SK-N-SH (cell line): ENCODE results near the gene NEK7. TPM values are rescaled to one million over a fixed set of nuclear protein-coding genes. Genes with fewer than 3 reads are reported as not detected.

ENCODE experiments used
- CTCF ChIA-PET: fragments of 300-600, 350-600 bp; formaldehyde crosslinking; extraction: SDS; loops from one replicate; lab custom pipeline; 2021; lab: Yijun Ruan, JAX
- POLR2A ChIA-PET: fragments of 350-600 bp; sonication (Branson Sonifier 250); formaldehyde crosslinking; extraction: SDS; loops from one replicate; lab custom pipeline; 2020; ENCODE audit warnings: antibody characterized with exemption, inconsistent platforms; lab: Yijun Ruan, JAX
- DNase-seq: peaks from one replicate; pipeline ENCODE4 v3.0.0; 2012
- H2AFZ ChIP-seq: fragments of 200-600 bp; sonication (generic); 2 replicates; pipeline ENCODE4 v1.8.1; 2016; ENCODE audit warnings: antibody characterized with exemption, mild to moderate bottlenecking, low read depth
- H3F3A ChIP-seq: fragments of 200-600 bp; sonication (generic); replicated peaks from 2 replicates; pipeline ENCODE3; 2016; ENCODE audit warnings: antibody characterized with exemption, mild to moderate bottlenecking; ENCODE audit not compliant: insufficient read depth
- H3K27ac ChIP-seq, 2 experiments: fragments of 200-500 bp in 1 of 2; fragments of 200-600 bp in 1 of 2; sonication (Bioruptor generic) in 1 of 2; sonication (generic), shearing (Covaris generic) in 1 of 2; 2 replicates each; pipeline versions ENCODE4 v1.5.1 to v1.6.1; 2014 to 2016; ENCODE audit warnings: low read depth in 2 of 2, inconsistent platforms in 1 of 2, low read length in 1 of 2, mild to moderate bottlenecking in 1 of 2, mixed read lengths in 1 of 2
- H3K27me3 ChIP-seq: fragments of 200-600 bp; sonication (generic), shearing (Covaris generic); 2 replicates; pipeline ENCODE4 v1.6.1; 2016; ENCODE audit warnings: mixed run types; ENCODE audit not compliant: insufficient read depth
- H3K36me3 ChIP-seq, 2 experiments: fragments of 200-500 bp in 1 of 2; fragments of 200-600 bp in 1 of 2; sonication (Bioruptor generic) in 1 of 2; sonication (generic) in 1 of 2; replicated peaks in 1 of 2; 2 replicates each; pipeline versions ENCODE3 to v1.5.1; 2014 to 2016; ENCODE audit warnings: low read length in 1 of 2, mild to moderate bottlenecking in 1 of 2; ENCODE audit not compliant: insufficient read depth in 2 of 2, control insufficient read depth in 1 of 2
- H3K4me1 ChIP-seq, 2 experiments: fragments of 200-500 bp in 1 of 2; fragments of 200-600 bp in 1 of 2; sonication (Bioruptor generic) in 1 of 2; sonication (generic), shearing (Covaris generic) in 1 of 2; 2 replicates each; pipeline versions ENCODE4 v1.5.1 to v1.6.1; 2014 to 2016; ENCODE audit warnings: low read depth in 1 of 2, low read length in 1 of 2, mixed run types in 1 of 2; ENCODE audit not compliant: insufficient read depth in 2 of 2, control insufficient read depth in 1 of 2
- H3K4me2 ChIP-seq: fragments of 200-600 bp; sonication (generic), shearing (Covaris generic); 2 replicates; pipeline ENCODE4 v1.6.1; 2017; ENCODE audit warnings: mixed run types
- H3K4me3 ChIP-seq, 2 experiments: fragments of 200-500 bp in 1 of 2; fragments of 200-600 bp in 1 of 2; sonication (Bioruptor generic) in 1 of 2; sonication (generic), shearing (Covaris generic) in 1 of 2; 2 replicates each; pipeline versions ENCODE4 v1.5.1 to v1.8.1; 2014 to 2016; ENCODE audit warnings: low read depth in 2 of 2, inconsistent platforms in 1 of 2, low read length in 1 of 2, mild to moderate bottlenecking in 1 of 2, mixed read lengths in 1 of 2, moderate library complexity in 1 of 2
- H3K79me2 ChIP-seq: fragments of 200-600 bp; sonication (generic); 2 replicates; pipeline ENCODE4 v1.8.1; 2017; ENCODE audit warnings: mild to moderate bottlenecking; ENCODE audit not compliant: insufficient read depth
- H3K9ac ChIP-seq: fragments of 200-600 bp; sonication (generic); 2 replicates; pipeline ENCODE4 v1.6.1; 2017; ENCODE audit warnings: mixed run types
- H3K9me2 ChIP-seq: fragments of 200-600 bp; sonication (generic); 2 replicates; pipeline ENCODE4 v1.6.1; 2017; ENCODE audit warnings: mixed run types
- H3K9me3 ChIP-seq: fragments of 200-600 bp; sonication (generic); 2 replicates; pipeline ENCODE4 v1.6.1; 2017; ENCODE audit warnings: mixed run types, mild to moderate bottlenecking, moderate library complexity
- H4K20me1 ChIP-seq: fragments of 200-600 bp; sonication (generic); 2 replicates; pipeline ENCODE4 v1.6.1; 2017; ENCODE audit warnings: mild to moderate bottlenecking, mixed run types; ENCODE audit not compliant: insufficient read depth
- GABPA ChIP-seq: IDR thresholded peaks from 2 replicates; pipeline ENCODE4 v1.4.0; 2012; ENCODE audit warnings: low read depth, mild to moderate bottlenecking
- IRF3 ChIP-seq: fragments of 150-350 bp; IDR thresholded peaks from 2 replicates; pipeline ENCODE4 v1.6.1; 2016; ENCODE audit warnings: mild to moderate bottlenecking, low read depth, low read length
- MAX ChIP-seq: IDR thresholded peaks from 2 replicates; pipeline ENCODE4 v1.4.0; 2012; ENCODE audit warnings: low read depth
- MEF2A ChIP-seq: IDR thresholded peaks from 2 replicates; pipeline ENCODE4 v1.4.0; 2012; ENCODE audit warnings: low read depth, borderline replicate concordance
- REST ChIP-seq: IDR thresholded peaks from 2 replicates; pipeline ENCODE4 v1.6.1; 2012; ENCODE audit warnings: mild to moderate bottlenecking, low read depth, low read length, moderate library complexity
- USF2 ChIP-seq: fragments of 150-350 bp; IDR thresholded peaks from 2 replicates; pipeline ENCODE4 v1.6.1; 2017; ENCODE audit warnings: antibody characterized with exemption, low read length, low read depth, borderline replicate concordance
- ZBTB33 ChIP-seq: IDR thresholded peaks from 2 replicates; pipeline ENCODE4 v1.4.0; 2012; ENCODE audit warnings: low read depth, borderline replicate concordance
- WGBS: methylation state at CpG from one replicate; pipeline ENCODE4 v1.1.6; 2017; ENCODE audit warnings: low lambda C conversion rate; 5-methylcytosine and 5-hydroxymethylcytosine counted together
- polyA plus RNA-seq, 3 experiments: library from polyadenylated mRNA; depleted of rRNA; stranded (reverse); fragments of >200 nt; gene quantifications; 2 replicates each; pipeline ENCODE4 v1.2.3, GENCODE V29; 2012

NEK7 gene
- polyA plus RNA-seq, 1 of the 3 experiments (the other 2 are of a cell fraction): 85.8 TPM

GRCh38 chr1:198183605-198184004, 26.8 kb downstream of the NEK7 start:
- CTCF ChIA-PET: interaction anchor here (0.8 to 0.9 kb wide), 3 partner anchors 18 to 32 kb away, joined by 3 read pairs; no protein-coding TSS in a partner anchor
- Histone ChIP-seq H3K4me3 (no peak overlapping the region), H2AFZ (no peak overlapping the region), H3K36me3 (peaks cover 5 to 7% of the 10 kb centered on the region in 2 experiments), H3F3A (peaks cover 26% of the 10 kb centered on the region), H3K27me3 (no peaks in the 10 kb centered on the region), H3K4me1 (peaks cover 6 to 17% of the 10 kb centered on the region in 2 experiments; a peak in 3 of 4 replicates), H3K27ac (no peak overlapping the region), H3K4me2 (no peak overlapping the region)
- POLR2A ChIA-PET: no interaction called here
- no peak for TF ChIP-seq MEF2A
- TF ChIP-seq, all 33 proteins: peak for 0
- no peaks in the 10 kb centered on the region for H3K9me2 ChIP-seq
- no peaks in the 10 kb centered on the region for H3K9me3 ChIP-seq
- peaks cover 100% of the 10 kb centered on the region for H3K79me2 ChIP-seq
- H3K9ac ChIP-seq: no peak overlapping the region
- peaks cover 97% of the 10 kb centered on the region for H4K20me1 ChIP-seq
- 93% methylated on average over 3 of the region's 3 CpGs for WGBS
- DNase-seq: no peak

GRCh38 chr1:198184516-198184915, 27.7 kb downstream of the NEK7 start:
- no peak for DNase-seq
- no peaks in the 10 kb centered on the region for H3K27me3 ChIP-seq
- CTCF ChIA-PET: interaction anchor here (0.9 kb wide), 1 partner anchor 33 kb away, joined by 3 read pairs; no protein-coding TSS in a partner anchor
- no peak overlapping the region for H2AFZ ChIP-seq
- H3K4me2 ChIP-seq: no peak overlapping the region
- H3K36me3 ChIP-seq: peaks cover 5 to 7% of the 10 kb centered on the region in 2 experiments
- H3K9me2 ChIP-seq: no peaks in the 10 kb centered on the region
- no peak overlapping the region for H3K4me3 ChIP-seq
- peaks cover 97% of the 10 kb centered on the region for H4K20me1 ChIP-seq
- H3K4me1 ChIP-seq: peaks cover 7 to 17% of the 10 kb centered on the region in 2 experiments; a peak in 3 of 4 replicates
- H3K27ac ChIP-seq: no peak overlapping the region
- no peaks in the 10 kb centered on the region for H3K9me3 ChIP-seq
- H3K79me2 ChIP-seq: peaks cover 100% of the 10 kb centered on the region
- WGBS: 92% methylated on average over 4 of the region's 4 CpGs
- H3K9ac ChIP-seq: no peak overlapping the region
- peaks cover 21% of the 10 kb centered on the region for H3F3A ChIP-seq
- POLR2A ChIA-PET: no interaction called here
- TF ChIP-seq MEF2A (no peak), IRF3 (no peak), GABPA (no peak)
- TF ChIP-seq, all 33 proteins: peak for 0

- no peak for DNase-seq
- H3K9me2 ChIP-seq: no peaks in the 10 kb centered on the region
- no peak overlapping the region for H3K9ac ChIP-seq
- no peaks in the 10 kb centered on the region for H3K9me3 ChIP-seq
- ChIA-PET POLR2A (no interaction called here), CTCF (no interaction called here)
- peaks cover 100% of the 10 kb centered on the region for H3K79me2 ChIP-seq
- no peak overlapping the region for H3K4me3 ChIP-seq
- no peak for TF ChIP-seq REST
- TF ChIP-seq MAX: no peak
- TF ChIP-seq USF2: no peak
- no peak for TF ChIP-seq ZBTB33
- peaks cover 97% of the 10 kb centered on the region for H4K20me1 ChIP-seq
- no peak overlapping the region for H2AFZ ChIP-seq
- no peaks in the 10 kb centered on the region for H3K27me3 ChIP-seq
- WGBS: 90% methylated on average over 3 of the region's 3 CpGs
- peaks cover 5 to 7% of the 10 kb centered on the region in 2 experiments for H3K36me3 ChIP-seq
- no peak overlapping the region for H3K4me2 ChIP-seq
- peaks cover 24% of the 10 kb centered on the region for H3F3A ChIP-seq
- peaks cover 8 to 21% of the 10 kb centered on the region in 2 experiments; a peak in 3 of 4 replicates for H3K4me1 ChIP-seq
- H3K27ac ChIP-seq: no peak overlapping the region
Observed at GRCh38 chr1:198185146-198185545, 28.3 kb downstream of the NEK7 start.
